Measurements from ENCODE around the gene NOTCH1.

DNA sequence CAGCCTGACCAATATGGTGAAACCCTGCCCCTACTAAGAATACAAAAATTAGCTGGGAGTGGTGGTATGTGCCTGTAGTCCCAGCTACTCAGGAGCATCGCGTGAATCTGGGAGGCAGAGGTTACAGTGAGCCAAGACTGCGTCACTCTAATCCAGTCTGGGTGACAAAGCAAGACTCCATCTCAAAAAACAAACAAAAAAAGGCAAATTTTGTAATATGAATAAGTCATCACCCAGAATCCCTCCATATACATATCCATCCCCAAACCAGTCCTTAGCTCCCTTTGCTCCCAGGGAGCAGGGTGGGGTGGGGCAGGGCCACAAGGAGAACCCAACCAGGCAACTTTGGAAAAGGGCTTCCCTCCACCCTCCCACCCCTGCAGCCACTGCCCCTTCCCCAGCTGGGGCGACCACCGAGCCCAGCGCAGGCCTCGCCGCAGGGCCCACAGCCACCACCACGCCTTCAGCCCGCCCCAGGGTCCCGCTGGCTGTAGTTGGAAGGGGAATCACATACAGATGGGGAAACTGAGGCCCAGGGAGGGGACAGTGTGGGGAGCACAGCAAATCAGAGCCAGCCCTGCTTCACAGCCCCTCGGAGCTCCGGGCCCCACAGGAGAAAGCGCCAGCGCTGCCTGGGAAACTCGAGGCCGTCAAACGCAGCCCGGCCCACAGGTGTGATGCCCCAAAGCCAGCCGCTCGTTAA, 7.8 kb downstream of the NOTCH1 start:
- TF ChIP-seq POLR2A (IDR thresholded peaks at IDR 0.05) (no peak), CTCF (IDR thresholded peaks at IDR 0.05) (no peak)

Data from Peyer's patch (tissue), 4 donors.